H1 (cell line): Measurements from ENCODE around the gene ABCC10. TPM values are rescaled to one million over a fixed set of nuclear protein-coding genes. Genes with fewer than 3 reads are reported as not detected.
A peak's percentile ranks its signal among the peaks of the same experiment; 100 is the strongest.

ENCODE experiments used
- CTCF ChIA-PET: fragments of 300-600 bp; sonication (Branson Sonifier 250); formaldehyde crosslinking; loops from one replicate; lab custom pipeline; 2021; ENCODE audit not compliant: partially characterized antibody; lab: Charles Lee
- POLR2A ChIA-PET: fragments of 300-600 bp; sonication (Branson Sonifier 250); formaldehyde crosslinking; loops from one replicate; lab custom pipeline; 2021; ENCODE audit warnings: inconsistent platforms; ENCODE audit not compliant: partially characterized antibody; lab: Charles Lee
- DNase-seq, 2 experiments: peaks; one replicate each; pipeline versions ENCODE4 v3.0.0 to v3.0.0-alpha.2; 2010 to 2022; ENCODE audit warnings: low spot score in 2 of 2, low read depth in 1 of 2, mixed read lengths in 1 of 2
- FAIRE-seq: peaks from 2 replicates; lab custom pipeline; 2011; peaks lifted over from hg19 to GRCh38; lab: Jason Lieb, UNC
- H2AFZ ChIP-seq: 2 replicates; pipeline ENCODE4 v1.8.1; 2012; ENCODE audit warnings: low read length, inconsistent platforms
- H2AK5ac ChIP-seq: 2 replicates; pipeline ENCODE4 v1.6.1; 2013; ENCODE audit warnings: low read depth, low read length
- H2BK120ac ChIP-seq: replicated peaks from 2 replicates; pipeline ENCODE3; 2013; ENCODE audit warnings: low read depth, low read length, inconsistent platforms
- H2BK12ac ChIP-seq: 2 replicates; pipeline ENCODE4 v1.6.1; 2013; ENCODE audit warnings: low read depth, low read length
- H2BK15ac ChIP-seq: 2 replicates; pipeline ENCODE4 v1.6.1; 2013; ENCODE audit warnings: low read length
- H2BK20ac ChIP-seq: 2 replicates; pipeline ENCODE4 v1.6.1; 2013; ENCODE audit warnings: low read length
- H2BK5ac ChIP-seq: 2 replicates; pipeline ENCODE4 v1.6.1; 2013; ENCODE audit warnings: low read depth, low read length
- H3K14ac ChIP-seq: 2 replicates; pipeline ENCODE4 v1.6.1; 2013; ENCODE audit warnings: inconsistent platforms; ENCODE audit not compliant: insufficient read length
- H3K18ac ChIP-seq: 2 replicates; pipeline ENCODE4 v1.6.1; 2013; ENCODE audit warnings: low read length; ENCODE audit errors: extremely low read depth
- H3K23ac ChIP-seq: 2 replicates; pipeline ENCODE4 v1.6.1; 2013; ENCODE audit warnings: inconsistent platforms; ENCODE audit not compliant: insufficient read length
- H3K23me2 ChIP-seq: 2 replicates; pipeline ENCODE4 v1.6.1; 2013; ENCODE audit warnings: low read depth, low read length
- H3K27ac ChIP-seq: 2 replicates; pipeline ENCODE4 v1.6.1; 2011; ENCODE audit warnings: low read depth, low read length, inconsistent platforms
- H3K27me3 ChIP-seq, 4 experiments: replicated peaks in 1 of 4; 1 replicate in 1 of 4; 2 replicates in 3 of 4; pipeline versions ENCODE4 v1.6.1 to v1.8.1; 2011 to 2013; ENCODE audit warnings: low read length in 3 of 4, mild to moderate bottlenecking in 3 of 4, inconsistent platforms in 2 of 4, mixed read lengths in 2 of 4, moderate library complexity in 1 of 4; ENCODE audit not compliant: control insufficient read depth in 3 of 4, insufficient read depth in 3 of 4; ENCODE audit errors: extremely low read depth in 1 of 4
- H3K36me3 ChIP-seq, 4 experiments: 2 replicates each; pipeline versions ENCODE4 v1.6.1 to v1.8.1; 2011 to 2013; ENCODE audit warnings: mild to moderate bottlenecking in 4 of 4, low read length in 3 of 4, moderate library complexity in 2 of 4, control low read depth in 1 of 4, inconsistent platforms in 1 of 4; ENCODE audit not compliant: insufficient read depth in 4 of 4, control insufficient read depth in 2 of 4
- H3K4ac ChIP-seq: replicated peaks from 2 replicates; pipeline ENCODE3; 2013; ENCODE audit warnings: low read length, low read depth, mixed read lengths, inconsistent platforms; ENCODE audit not compliant: insufficient read length
- H3K4me1 ChIP-seq, 4 experiments: replicated peaks in 1 of 4; 1 replicate in 1 of 4; 2 replicates in 3 of 4; pipeline versions ENCODE4 v1.6.1 to v1.8.1; 2011 to 2013; ENCODE audit warnings: low read length in 3 of 4, inconsistent platforms in 2 of 4, mixed read lengths in 1 of 4; ENCODE audit not compliant: insufficient read depth in 4 of 4, control insufficient read depth in 3 of 4
- H3K4me2 ChIP-seq, 2 experiments: 2 replicates each; pipeline versions ENCODE4 v1.6.1 to v1.8.1; 2011 to 2013; ENCODE audit warnings: low read depth in 2 of 2, low read length in 2 of 2, control low read depth in 1 of 2, inconsistent platforms in 1 of 2, mild to moderate bottlenecking in 1 of 2; ENCODE audit not compliant: insufficient read depth in 1 of 2
- H3K4me3 ChIP-seq, 4 experiments: fragments of 200-600, 300-600 bp in 1 of 4; sonication (generic), shearing (Covaris generic), sonication (Bioruptor Twin) in 1 of 4; 2 replicates each; pipeline versions ENCODE4 v1.5.1 to v1.8.1; 2011 to 2016; ENCODE audit warnings: low read length in 4 of 4, low read depth in 3 of 4, control low read depth in 2 of 4, inconsistent platforms in 2 of 4, mild to moderate bottlenecking in 2 of 4, mixed read lengths in 1 of 4, moderate library complexity in 1 of 4; ENCODE audit not compliant: insufficient read depth in 2 of 4; ENCODE audit errors: extremely low read depth in 1 of 4
- H3K56ac ChIP-seq: replicated peaks from 2 replicates; pipeline ENCODE3; 2013; ENCODE audit warnings: low read depth, mild to moderate bottlenecking, mixed read lengths, low read length, inconsistent platforms; ENCODE audit not compliant: insufficient read length
- H3K79me1 ChIP-seq: 2 replicates; pipeline ENCODE4 v1.6.1; 2013; ENCODE audit warnings: low read depth, low read length, control low read depth
- H3K79me2 ChIP-seq, 2 experiments: 2 replicates each; pipeline versions ENCODE4 v1.6.1 to v1.8.1; 2012 to 2013; ENCODE audit warnings: low read length in 2 of 2, mild to moderate bottlenecking in 2 of 2, inconsistent platforms in 1 of 2; ENCODE audit not compliant: insufficient read depth in 2 of 2, control insufficient read depth in 1 of 2
- H3K9ac ChIP-seq, 4 experiments: replicated peaks in 1 of 4; 1 replicate in 1 of 4; 2 replicates in 3 of 4; pipeline versions ENCODE4 v1.6.1 to v1.8.1; 2011 to 2013; ENCODE audit warnings: low read depth in 3 of 4, low read length in 3 of 4, control low read depth in 2 of 4, mild to moderate bottlenecking in 2 of 4, moderate library complexity in 2 of 4, inconsistent platforms in 1 of 4; ENCODE audit errors: extremely low read depth in 1 of 4
- H3K9me3 ChIP-seq, 2 experiments: 2 replicates each; pipeline versions ENCODE4 v1.6.1 to v1.8.1; 2012 to 2013; ENCODE audit warnings: mild to moderate bottlenecking in 2 of 2, moderate library complexity in 2 of 2, control low read depth in 1 of 2, inconsistent platforms in 1 of 2, low read depth in 1 of 2, low read length in 1 of 2, mixed read lengths in 1 of 2; ENCODE audit not compliant: insufficient read depth in 2 of 2
- H4K20me1 ChIP-seq, 2 experiments: replicated peaks in 1 of 2; 2 replicates each; pipeline versions ENCODE3 to v1.8.1; 2011 to 2013; ENCODE audit warnings: inconsistent platforms in 2 of 2, low read length in 2 of 2, mild to moderate bottlenecking in 1 of 2; ENCODE audit not compliant: insufficient read depth in 2 of 2, control insufficient read depth in 1 of 2
- H4K5ac ChIP-seq: 2 replicates; pipeline ENCODE4 v1.6.1; 2013; ENCODE audit warnings: low read length, low read depth, mixed read lengths, inconsistent platforms; ENCODE audit not compliant: insufficient read length
- H4K8ac ChIP-seq: 2 replicates; pipeline ENCODE4 v1.8.0; 2013; ENCODE audit warnings: mild to moderate bottlenecking, moderate library complexity, low read length, inconsistent platforms; ENCODE audit not compliant: insufficient read depth; ENCODE audit errors: extremely low read depth
- H4K91ac ChIP-seq: replicated peaks from 2 replicates; pipeline ENCODE3; 2013; ENCODE audit warnings: low read length, mixed read lengths, inconsistent platforms; ENCODE audit not compliant: insufficient read length
- CEBPB ChIP-seq: IDR thresholded peaks from 2 replicates; pipeline ENCODE4 v1.6.1; 2012; ENCODE audit warnings: low read depth, low read length
- CTBP2 ChIP-seq: IDR thresholded peaks from 2 replicates; pipeline ENCODE4 v1.7.0; 2011; ENCODE audit warnings: borderline replicate concordance, mild to moderate bottlenecking, moderate library complexity, mixed read lengths, low read length; ENCODE audit not compliant: insufficient read depth, insufficient read length
- EZH2 ChIP-seq: fragments of 200-600 bp; sonication (generic); IDR thresholded peaks from 2 replicates; pipeline ENCODE4 v1.7.1; 2012; ENCODE audit warnings: low read depth, mild to moderate bottlenecking, moderate library complexity, low read length, inconsistent platforms; ENCODE audit not compliant: severe bottlenecking
- TAF1 ChIP-seq: IDR thresholded peaks from 2 replicates; pipeline ENCODE4 v1.6.1; 2011; ENCODE audit warnings: mild to moderate bottlenecking, low read depth, low read length
- WGBS, 2 experiments: shearing (Covaris generic) in 1 of 2; methylation state at CpG; one replicate each; pipeline versions ENCODE4 v1.1.6 to v1.1.7; 2013 to 2015; ENCODE audit warnings: low lambda C conversion rate in 2 of 2, mixed read lengths in 2 of 2, inconsistent platforms in 1 of 2, low coverage in 1 of 2, missing lambda C conversion rate in 1 of 2; ENCODE audit not compliant: insufficient replicate concordance in 2 of 2, insufficient coverage in 1 of 2, insufficient read length in 1 of 2; ENCODE audit errors: extremely low coverage in 1 of 2, missing lambda C conversion rate in 1 of 2; 5-methylcytosine and 5-hydroxymethylcytosine counted together
- polyA plus RNA-seq, 7 experiments: library from polyadenylated mRNA; depleted of rRNA in 3 of 7; stranded (reverse) in 5 of 7; unstranded in 2 of 7; fragments of >200 nt in 5 of 7; fragments of 200-250 nt in 2 of 7; gene quantifications; 1 replicate in 5 of 7; 2 replicates in 1 of 7; 4 replicates in 1 of 7; pipeline versions ENCODE4 v1.2.1 to v1.2.3, GENCODE V29; 2011 to 2013; ENCODE audit warnings: missing spikeins in 2 of 7, mixed read lengths in 2 of 7
- total RNA-seq: library from RNA; stranded (reverse); fragmentation: NEBNext Ultra II Directional; extraction: Animal tissue kit (Norgen Biotek cat#: 25700); gene quantifications from 2 replicates; pipeline ENCODE4 v1.2.1, GENCODE V29; 2021

Gene ABCC10
- total and polyA plus RNA-seq, 2 of the 8 experiments (the other 6 are each of a cell fraction or from before 2014, with no cell fraction given): 15.5 to 24.6 TPM

- Histone ChIP-seq H4K91ac (no peak overlapping the region), H4K8ac (no peak overlapping the region), H3K56ac (no peak overlapping the region), H4K5ac (no peak overlapping the region), H2BK20ac (no peak overlapping the region), H3K23me2 (peaks cover 4% of the 10 kb centered on the region; the same call in 1 of the 2 replicates), H3K79me2 (peaks cover 17 to 68% of the 10 kb centered on the region in 2 experiments), H3K9me3 (no peaks in the 10 kb centered on the region), H2AK5ac (no peak overlapping the region), H3K4me2 (peak overlapping the region in 1 of 2 experiments; percentile 35; a peak in 1 of 4 replicates), H3K79me1 (peaks cover 17% of the 10 kb centered on the region), H3K18ac (0 out of 2 replicates have a peak overlapping the region, but pooled peaks have one; percentile 9), H3K4ac (peak overlapping the region; percentile 70), H3K4me3 (no peak overlapping the region), H3K4me1 (peaks cover 5 to 18% (median 13%) of the 10 kb centered on the region in 4 experiments; a peak in 6 of 7 replicates), H2BK12ac (no peak overlapping the region), H4K20me1 (peaks cover 4 to 5% of the 10 kb centered on the region in 2 experiments), H3K27me3 (no peaks in the 10 kb centered on the region), H2BK120ac (no peak overlapping the region), H3K9ac (peak overlapping the region in 1 of 4 experiments; percentile 1; a peak in 1 of 7 replicates), H2BK15ac (no peak overlapping the region), H3K36me3 (0 out of 8 replicates have a peak, but pooled peaks cover 0 to 3% (median 0%) of the 10 kb centered on the region in 4 experiments), H2AFZ (no peak overlapping the region), H2BK5ac (peak overlapping the region; percentile 61; the same call in 1 of the 2 replicates), H3K14ac (no peak overlapping the region), H3K27ac (no peak overlapping the region), H3K23ac (no peak overlapping the region)
- ChIA-PET CTCF (interaction anchor here (31.7 to 32.9 kb wide), 2 partner anchors 20 to 25 kb away, joined by 495 to 536 read pairs; partner anchors contain the start of genes DLK2 and LRRC73), POLR2A (interaction anchor here (1.0 to 2.3 kb wide), 6 partner anchors 8 to 46 kb away, joined by 3 to 19 read pairs (median 6); no protein-coding TSS in a partner anchor)
- no peak for FAIRE-seq
- TF ChIP-seq CTBP2 (no peak), CEBPB (peak; percentile 69), EZH2 (no peak), TAF1 (no peak)
- DNase-seq: no peak
- WGBS, 2 experiments: 81% methylated on average over 2 of the region's 2 CpGs; no CpG with 5 or more reads in 1 of the 2 experiments
Measured at GRCh38 chr6:43481075-43481474, 53.7 kb downstream of the ABCC10 start.
